ENCODE measurements around the gene FAM184B.

FAM184B gene

DNA sequence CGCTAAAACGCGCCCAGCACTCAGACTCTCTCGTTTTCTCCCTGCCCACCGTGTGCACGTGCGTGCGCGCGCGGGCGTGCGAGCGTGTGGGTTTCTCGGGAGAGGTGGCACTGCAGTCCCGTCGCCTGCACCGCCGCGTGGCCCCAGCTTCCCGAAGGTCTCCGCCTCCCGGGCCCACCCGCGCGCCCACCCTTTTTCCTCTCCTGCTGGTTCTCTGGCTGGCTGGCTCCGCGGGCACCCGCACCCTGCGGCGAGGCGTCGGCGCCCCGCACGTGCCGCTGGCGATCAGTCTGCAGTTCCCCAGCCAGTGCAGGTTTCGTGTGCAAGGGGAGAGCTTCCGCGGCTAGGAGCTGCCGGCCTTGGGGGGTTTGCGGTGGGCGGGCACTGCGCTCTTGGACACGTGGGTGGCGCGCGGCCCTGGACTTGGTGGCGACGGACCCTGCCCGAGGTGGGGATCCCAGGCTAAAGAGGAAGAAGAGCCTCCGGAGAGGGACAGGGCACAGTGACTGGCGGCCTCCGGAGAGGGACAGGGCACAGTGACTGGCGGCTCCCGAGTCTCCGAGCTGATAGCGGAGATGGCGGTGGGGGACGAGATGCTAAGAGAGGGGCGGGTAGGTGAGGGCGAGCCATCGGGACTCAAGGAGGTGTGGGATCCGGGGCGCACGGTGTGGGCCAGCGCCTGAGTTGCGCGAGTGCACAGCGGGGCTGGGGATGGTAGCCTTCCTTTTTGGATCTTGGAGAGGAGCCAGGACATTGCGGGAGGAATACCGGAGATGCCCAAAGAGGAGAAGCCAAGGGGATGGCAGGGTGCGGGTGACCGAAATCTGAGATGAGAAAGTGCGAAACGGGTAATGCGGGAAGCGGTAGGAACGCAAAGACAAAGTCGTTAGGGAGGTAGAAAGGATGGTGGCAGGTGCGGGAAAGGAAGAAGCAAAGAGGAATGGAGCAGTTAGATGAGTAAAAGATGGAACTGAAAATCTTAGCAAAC, at the start of gene FAM184B:
TSS of gene FAM184B (minus strand) at position 322 of the 988 bp plus-strand sequence. CDS start 322 bp downstream, outside the sequence.
- DNase-seq (ENCODE audit: low read depth), result no peak

DNA sequence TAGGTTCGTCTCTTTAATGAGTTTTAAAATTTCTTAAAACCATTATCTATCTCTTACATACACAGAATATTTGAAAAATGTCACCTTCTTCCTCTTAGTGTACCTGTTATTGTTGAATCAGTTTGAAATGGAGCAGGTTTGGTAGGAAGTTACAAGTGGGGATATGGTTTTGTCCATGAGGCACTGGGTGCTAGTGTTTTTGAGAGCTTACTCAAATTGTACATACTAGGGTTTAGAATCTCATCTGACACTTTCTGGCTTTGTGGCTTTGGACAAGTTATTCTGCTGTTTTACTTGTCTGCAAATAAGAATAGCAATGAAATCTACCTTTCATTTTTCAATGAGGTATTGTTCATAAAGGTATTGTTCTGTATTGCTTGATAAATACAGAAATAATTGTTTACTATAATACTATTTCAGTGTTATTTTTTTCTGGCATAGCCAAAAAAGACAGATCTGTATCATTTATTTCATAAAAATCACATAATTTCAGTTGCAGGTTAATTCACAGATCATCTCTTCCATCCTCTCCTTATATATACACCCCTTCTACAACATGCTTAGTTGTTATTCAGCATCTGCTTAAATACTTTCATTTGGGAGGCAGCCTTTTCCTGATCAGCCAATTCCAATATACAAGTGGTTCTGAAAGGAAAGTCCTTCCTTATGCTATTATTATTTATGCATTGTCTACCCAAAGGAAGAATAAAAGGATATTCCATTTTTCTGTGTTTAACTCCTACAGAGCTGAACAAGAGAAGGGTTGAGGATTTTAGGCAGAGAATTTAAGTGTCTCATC, 42.6 kb upstream of the FAM184B start:
- no peak for DNase-seq (ENCODE audit: low read depth)

DNA sequence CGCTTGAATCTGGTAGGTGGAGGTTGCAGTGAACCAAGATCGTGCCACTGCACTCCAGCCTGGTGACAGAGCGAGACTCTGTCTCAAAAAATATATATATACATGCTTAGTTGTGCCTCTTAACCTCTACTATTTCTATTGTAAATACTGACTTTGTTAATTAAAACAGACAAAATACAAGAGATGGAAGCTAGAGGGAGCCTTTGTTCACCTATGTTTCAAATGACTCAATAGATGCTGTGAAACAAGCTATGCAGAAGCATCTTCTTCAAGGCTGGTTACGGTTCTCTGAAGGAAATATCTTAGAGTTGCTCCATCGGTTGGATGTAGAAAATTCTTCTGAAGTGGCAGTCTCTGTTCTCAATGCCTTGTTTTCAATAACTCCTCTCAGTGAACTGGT, 35.6 kb upstream of the FAM184B start:
- DNase-seq (ENCODE audit: low read depth), result peak; percentile 51

DNA sequence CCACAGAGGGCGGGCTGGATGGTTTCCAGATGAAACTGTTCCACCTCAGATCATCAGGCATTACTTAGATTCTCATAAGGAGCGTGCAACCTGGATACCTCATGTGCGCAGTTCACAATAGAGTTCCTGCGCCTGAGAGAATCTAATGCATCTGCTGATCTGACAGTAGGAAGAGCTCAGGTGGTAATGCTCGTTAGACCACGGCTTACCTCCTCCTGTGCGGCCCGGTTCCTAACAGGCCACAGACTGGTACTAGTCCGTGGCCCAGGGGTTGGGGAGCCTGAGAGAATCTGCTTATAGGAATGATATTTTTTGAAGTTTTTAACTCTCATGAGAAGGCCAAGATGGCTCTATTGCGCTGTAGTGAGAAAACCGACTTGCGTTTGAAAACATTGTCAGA, 34.7 kb upstream of the FAM184B start:
- DNase-seq (ENCODE audit: low read depth), result no peak

DNA sequence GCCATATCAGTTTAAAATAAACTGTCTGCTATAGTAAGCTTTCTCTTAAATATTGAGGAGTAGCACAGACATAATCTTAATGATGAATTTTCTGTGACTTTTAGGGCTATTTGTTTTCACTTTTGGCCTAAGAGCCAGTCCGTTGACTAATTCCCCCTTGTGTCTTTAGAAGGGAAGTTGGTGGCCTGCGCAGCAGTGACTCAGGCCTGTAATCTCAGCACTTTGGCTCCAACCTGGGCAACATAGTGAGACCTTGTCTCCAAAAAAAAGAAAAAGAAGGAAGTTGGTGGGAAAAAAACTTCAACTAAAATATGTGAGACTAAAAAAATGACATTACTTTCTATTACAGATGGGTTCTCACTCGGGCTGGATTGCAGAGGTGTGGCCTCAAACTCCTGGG, 32.7 kb upstream of the FAM184B start:
- no peak for DNase-seq (ENCODE audit: low read depth)

DNA sequence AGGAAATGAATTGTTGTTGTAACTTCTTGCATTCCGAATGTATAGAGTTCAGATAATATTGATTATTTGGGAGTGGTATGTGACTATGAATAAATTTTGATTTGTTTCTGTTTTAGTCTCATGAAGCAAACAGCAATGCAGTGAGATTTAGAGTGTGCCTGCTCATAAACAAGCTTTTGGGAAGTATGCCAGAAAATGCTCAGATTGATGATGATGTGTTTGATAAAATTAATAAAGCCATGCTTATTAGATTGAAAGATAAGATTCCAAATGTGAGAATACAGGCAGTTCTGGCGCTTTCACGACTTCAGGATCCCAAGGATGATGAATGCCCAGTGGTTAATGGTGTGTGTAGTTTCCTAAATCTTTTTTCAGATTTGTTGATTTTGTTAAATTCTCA, 31.4 kb upstream of the FAM184B start:
- DNase-seq (ENCODE audit: low read depth), result no peak

DNA sequence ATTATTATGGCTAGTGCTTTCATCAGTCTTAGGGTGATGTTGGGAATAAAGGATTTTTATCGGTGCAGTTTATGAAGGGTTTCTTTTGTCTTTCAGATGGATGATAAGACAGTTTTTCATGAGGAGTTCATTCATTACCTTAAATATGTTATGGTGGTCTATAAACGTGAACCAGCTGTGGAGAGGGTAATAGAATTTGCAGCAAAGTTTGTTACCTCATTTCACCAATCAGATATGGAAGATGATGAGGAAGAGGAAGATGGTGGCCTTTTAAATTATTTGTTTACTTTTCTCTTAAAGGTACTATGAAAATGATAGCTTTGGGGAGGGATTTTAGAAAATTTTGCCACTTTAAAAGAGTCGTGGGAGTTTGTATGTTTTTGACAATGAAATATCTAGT, 30.7 kb upstream of the FAM184B start:
- no peak for DNase-seq (ENCODE audit: low read depth)

DNA sequence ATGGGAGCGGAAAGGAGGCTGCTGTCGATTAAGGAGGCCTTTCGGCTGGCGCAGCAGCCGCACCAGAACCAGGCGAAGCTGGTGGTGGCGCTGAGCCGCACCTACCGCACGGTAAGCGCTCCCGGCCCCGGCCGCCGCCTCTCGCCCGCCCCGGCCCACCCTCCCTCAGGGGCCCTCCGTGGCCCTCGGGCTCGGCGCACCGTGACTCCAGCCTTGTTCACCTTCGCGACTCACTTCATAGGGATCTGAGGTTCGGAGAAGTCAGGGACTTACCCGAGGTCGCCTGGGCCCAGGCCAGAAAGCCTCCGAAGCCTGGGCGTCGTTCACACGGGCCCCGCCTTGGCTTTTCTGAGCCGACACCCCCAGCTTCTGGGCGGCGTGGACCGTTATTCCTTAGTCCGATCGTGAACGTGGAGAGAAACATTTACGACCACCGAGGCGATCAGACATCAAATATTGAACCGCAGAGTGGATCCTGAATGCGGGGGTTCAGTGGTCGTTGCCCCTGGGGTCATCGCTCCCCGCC, 29.7 kb upstream of the FAM184B start:
- no peak for DNase-seq (ENCODE audit: low read depth)

DNA sequence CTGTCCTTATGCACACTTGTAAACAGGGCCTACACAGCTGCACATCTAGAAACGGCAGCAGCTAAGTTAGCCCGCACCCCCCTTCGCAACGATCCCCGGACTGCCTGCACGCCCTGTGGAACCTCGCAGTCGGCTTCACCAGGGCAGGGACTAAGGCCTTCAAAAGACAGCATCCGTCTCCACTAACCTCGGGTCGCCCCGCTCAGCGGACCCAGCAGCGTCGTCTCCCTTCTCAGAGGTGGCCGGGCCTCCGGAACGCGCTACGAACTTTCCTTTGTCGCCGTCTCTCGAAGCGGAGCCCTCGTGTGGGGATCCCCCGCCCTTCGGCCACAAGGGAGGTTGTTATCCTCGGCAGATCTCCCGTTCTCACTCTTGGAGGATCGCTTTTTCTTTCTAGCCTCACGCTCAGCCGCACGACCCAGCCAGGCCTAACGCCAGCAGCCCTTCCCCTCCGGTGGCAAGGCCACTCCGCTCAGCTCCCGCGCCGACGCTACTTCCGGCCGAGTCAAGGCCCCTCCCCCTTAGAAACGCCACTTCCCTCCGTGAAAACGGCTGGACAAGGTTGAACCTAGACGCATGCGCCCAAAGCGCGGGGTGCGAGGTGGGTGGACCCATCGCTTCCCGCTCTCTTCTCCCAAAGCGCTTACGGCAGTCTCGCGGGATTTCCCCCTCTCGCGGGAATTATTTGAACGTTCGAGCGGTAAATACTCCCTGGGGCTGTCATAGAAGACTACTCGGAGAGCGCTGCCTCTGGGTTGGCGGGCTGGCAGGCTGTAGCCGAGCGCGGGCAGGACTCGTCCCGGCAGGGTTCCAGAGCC, 29.0 kb upstream of the FAM184B start, which contains the start of the genes DCAF16 and NCAPG:
TSS of gene DCAF16 (minus strand) at position 498 of the 818 bp plus-strand sequence. CDS start 6,616 bp downstream, outside the sequence.
TSS of gene NCAPG (plus strand) at position 720 of the 818 bp plus-strand sequence. CDS start 99 bp downstream, outside the sequence.
- peak; percentile 98 for DNase-seq (ENCODE audit: low read depth)

DNA sequence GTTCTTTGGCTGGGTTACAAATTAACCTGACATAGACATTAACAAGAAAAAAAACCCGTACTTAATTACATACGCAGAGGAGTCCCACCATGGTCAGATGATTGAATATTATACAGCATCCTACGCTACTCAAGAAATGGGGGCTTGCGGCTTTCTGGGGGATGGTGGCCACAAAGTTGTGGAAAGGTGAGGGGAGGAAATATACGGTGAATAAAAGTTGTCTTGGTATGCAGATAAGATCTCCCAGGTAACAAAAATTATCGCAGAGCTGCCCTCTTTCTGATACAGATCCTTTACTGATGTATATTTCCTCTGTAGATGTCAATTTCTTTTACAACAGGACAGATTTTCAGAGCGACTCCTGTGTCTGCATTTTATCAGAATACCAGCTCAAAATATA, 28.2 kb upstream of the FAM184B start:
- no peak for DNase-seq (ENCODE audit: low read depth)

DNA sequence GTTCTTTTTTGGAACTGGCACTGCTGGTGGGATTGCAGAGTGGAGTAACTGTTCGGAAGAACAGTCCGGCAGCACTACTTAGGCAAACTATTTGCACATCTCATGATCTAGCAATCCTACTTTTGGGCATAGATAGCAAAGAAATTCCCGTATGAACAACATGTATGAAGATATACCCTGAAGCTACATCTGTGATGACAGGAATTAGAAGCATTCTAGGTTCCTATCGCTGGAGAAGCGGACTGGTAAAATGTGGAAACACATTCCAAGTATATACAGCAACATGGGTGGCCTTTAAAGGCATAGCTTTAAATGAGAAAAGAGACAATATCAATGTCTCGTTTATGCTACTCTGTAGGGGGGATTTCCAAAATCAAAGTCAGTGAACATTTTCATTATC, 26.0 kb upstream of the FAM184B start:
- DNase-seq (ENCODE audit: low read depth), result no peak

DNA sequence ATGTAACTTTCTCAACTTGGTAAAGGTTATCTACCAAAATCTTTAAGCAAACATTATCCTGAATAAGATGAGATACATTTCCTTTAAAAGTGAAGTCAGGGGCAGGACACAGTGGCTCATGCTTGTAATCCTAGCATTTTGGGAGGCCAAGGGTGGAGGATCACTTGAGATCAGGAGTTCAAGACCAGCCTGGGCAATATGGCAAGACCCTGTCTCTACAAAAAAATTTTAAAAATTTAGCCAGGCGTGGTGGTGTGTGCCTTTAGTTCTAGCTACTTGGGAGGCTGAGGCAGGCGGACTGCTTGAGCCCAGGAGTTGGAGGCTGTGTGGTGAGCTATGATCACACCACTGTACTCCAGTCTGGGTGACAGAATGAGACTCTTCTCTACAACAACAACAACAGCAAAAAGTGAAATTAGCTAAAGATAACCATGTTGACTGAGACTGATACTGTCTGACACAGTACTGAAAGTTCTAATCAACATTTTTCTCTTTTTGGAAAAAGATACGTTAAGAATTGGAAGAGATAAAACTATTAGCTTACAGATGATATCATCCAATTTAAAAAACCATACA, 24.2 kb upstream of the FAM184B start:
- no peak for DNase-seq (ENCODE audit: low read depth)

DNA sequence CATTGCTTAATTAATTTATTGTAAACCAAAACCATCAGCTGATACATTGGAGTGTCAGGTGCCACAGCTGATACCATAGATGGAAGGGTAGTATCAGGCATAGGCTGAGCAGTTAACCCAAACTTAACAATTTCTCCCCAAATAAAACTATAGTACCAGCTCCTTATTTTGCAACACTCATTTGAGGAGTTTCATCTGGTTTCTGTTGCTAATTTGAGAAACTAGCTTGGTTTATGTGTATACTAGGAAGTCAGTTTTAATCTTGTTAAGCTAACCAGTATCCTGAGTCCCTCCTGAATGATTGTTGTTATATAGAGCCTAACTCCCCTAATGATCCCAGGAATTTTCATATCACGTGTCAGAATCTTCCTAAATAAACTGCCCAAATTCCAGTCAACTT, 16.4 kb upstream of the FAM184B start:
- no peak for DNase-seq (ENCODE audit: low read depth)

DNA sequence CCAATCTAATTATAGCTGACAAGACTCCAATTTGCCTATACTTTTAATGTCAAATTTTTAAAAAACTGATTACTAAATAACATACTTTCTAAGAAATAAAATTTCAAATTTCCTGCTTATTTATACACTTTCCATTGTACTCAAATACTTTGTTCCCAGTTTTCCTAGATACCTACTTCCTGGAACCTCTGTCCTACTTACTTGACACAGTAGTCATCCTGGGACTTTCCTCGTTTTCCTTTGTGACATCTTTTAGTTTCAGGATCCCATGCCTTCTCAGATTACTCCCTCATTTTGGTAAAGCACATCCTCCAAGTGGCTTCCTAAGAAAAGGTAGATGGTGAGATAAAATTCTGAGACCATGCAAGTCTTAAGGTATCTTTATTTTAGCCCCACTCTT, 13.3 kb upstream of the FAM184B start:
- no peak for DNase-seq (ENCODE audit: low read depth)

DNA sequence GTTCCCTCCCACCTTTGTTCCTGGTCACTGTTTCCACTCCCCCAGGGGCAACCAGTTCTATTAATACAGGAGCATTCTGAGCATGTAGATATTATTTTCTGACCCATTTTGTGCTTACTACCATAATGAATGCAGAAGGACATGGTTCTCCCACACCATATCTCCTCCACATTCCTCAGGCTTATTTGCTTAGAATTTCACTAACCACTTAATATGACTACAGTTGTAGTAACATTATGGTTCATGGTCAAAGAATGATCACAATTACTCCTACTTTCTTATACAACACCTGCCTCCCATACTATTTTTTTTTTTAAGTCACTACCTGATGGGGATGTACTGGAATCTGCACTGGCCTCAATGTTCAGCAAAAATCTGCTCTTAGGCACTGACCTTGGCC, 7.5 kb upstream of the FAM184B start:
- DNase-seq (ENCODE audit: low read depth), result no peak

DNA sequence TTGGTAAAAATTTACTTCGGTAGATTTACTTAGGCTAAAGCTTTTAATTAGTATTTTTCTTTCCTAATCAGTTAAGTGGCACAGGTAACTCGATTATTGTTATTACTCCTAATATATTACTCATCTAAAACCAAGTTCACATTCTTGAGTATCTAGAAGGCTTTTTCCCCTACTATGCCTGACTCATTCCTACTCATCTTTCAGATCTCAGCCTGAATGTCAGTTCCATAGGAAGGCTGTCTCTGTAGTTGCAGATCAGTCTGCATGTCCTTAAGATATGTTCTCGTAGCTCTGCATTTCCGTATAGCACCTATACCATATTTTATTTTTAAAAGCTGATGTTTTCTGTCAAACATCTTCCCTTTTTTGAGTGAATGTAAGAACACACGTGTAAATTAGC, 5.9 kb upstream of the FAM184B start:
- no peak for DNase-seq (ENCODE audit: low read depth)

DNA sequence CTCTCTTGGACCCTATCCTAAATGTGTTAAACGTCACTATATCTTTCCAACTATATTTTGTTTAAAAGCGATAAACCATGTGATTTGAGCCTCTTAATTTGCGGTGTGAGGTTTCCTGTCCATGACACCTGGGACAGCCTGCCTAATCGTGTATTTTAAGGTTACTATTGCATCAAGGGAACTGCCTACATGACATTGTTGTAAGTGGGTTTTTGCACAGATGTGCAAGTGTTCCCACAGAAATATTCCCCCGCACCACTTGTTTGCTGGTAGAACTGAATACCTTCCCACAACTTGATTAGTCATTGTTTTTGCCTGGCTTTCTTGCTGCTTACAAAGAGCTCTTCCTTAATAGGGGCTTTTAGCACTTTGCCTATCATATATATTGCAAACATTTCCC, 5.1 kb upstream of the FAM184B start:
- no peak for DNase-seq (ENCODE audit: low read depth)

DNA sequence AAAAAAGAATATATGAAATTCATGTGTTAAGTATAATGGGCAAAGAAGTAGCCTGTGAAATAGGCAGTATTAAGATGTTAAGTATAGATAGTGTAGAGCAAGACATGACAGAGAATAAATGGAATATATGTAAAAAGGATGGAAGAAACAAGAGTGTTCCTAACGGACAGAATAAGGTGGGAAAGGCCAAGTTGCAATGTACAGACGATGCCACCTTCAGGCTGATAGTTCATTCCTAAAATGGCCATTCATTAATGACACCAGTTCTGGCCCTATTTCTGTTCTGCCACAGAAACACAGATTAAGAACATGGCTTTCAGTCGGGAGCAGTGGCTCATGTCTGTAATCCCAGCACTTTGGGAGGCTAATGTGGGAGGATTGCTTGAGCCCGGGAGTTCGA, 4.4 kb upstream of the FAM184B start:
- DNase-seq (ENCODE audit: low read depth), result no peak

DNA sequence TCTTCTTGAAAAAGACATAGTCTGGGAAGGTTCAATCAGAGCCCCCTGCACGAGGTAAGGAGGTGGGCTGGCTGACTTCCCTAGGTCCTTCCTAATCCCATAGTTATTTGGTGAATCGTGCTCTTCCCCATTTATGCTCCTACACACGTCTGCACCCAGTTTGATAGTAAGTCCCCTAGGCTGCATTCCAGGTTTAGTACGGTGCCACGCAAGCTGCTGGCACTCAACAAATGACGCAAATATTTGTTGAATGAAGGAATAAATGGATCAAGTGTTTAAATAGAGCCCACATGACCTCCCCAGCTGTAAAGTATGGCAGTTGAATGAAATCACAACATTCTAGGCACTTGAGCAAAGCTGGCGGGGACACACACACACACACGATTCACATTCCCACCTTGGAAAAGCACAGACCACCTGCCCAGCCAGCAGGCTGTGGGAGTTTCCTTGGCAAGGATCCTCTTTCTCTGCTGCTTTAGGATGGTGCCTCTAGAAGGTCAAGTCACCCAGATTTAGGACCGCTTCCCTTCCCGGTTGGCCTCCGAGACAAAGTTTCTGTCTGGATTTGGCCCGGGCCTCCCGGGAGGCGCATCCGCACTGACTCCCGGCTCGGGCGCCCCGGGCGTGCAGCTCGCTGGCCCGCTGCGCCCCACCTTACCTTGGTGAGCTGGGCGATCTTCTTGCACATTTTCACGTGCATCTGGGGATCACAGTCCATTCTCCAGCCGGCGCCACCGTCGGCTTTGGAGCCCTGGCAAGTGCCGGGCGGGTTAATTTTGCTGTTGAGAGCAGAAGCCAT, 721 bp downstream of the FAM184B start:
- no peak for DNase-seq (ENCODE audit: low read depth)

DNA sequence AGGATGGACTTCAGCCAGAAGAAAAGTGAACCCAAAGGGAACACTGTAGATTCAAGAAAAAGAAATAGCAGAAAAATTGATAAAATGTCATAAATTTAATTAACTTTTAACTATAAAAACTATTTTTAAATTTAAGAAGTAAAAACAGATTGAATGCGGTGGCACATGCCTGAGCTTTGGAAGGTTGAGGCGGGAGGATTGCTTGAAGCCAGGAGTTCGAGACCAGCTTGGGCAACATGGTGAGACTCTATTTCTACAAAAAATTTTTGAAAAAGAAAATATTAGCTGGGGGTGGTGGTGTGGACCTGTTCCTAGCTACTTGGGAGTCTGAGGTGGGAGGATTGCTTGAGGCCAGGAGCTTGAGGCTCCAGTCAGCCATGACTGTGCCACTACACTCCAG, 3.0 kb downstream of the FAM184B start:
- no peak for DNase-seq (ENCODE audit: low read depth)
